ENCODE data around the gene SPARC.

SPARC gene

DNA sequence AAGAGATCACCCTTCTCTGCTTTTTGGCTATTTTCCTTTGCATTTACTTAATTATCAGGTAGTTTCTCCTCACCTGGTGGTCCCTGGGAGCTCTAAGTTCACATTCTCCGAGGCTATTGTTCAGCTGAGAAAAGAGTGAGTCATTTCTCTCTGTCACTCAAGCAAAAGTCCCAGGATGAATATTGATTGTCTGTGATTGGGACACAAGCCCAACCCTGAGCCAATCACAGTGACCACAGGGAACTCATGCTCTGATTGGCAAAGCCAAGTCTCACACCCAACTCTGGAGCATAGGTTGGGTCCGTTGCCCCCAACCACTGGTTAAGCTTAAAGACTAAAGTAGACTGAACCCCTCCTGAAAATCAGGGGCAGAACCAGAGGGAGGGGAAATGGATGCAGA is 67.8 kb downstream of the SPARC start:
- DNase-seq = no peak

DNA sequence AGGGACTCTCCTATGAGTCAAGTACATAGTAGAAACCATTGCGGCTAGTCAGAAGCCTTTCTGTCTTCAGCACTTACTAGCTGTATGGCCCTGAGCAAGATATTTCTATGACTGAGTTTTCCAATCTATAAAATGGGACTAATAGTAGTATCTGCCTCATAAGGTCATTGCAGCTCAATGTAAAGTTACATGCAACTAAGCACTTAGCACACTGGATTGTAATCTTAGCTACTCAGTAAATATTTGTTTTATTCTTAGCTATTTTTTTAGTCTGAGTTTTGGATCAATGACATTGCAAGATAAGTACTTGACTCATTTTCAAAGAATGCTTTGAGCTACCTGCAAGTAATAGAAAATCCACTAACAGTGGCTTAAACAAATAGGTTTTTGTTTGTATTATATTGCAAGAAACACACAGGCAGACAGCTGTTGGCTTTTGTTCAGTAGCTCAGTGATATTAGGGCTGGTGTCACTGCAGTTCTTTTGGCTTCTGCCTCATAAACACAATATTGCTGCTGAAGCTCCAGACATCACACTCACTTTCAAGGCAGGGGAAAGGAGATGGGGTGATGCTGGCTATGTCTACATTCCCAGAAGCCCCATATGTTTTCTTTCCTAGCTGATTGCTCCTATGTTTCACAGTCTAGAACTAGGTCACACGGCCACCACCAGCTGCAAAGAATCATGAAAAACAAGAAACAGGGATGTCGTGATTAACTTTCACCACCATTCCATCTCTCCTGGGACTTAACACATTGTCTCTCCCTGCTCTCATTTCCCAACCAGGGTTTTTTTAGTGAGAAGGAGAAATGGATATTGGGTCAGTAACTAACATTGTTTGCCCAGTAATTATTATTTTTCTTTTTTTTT is 68.6 kb downstream of the SPARC start:
- DNase-seq = peak; percentile 38

DNA sequence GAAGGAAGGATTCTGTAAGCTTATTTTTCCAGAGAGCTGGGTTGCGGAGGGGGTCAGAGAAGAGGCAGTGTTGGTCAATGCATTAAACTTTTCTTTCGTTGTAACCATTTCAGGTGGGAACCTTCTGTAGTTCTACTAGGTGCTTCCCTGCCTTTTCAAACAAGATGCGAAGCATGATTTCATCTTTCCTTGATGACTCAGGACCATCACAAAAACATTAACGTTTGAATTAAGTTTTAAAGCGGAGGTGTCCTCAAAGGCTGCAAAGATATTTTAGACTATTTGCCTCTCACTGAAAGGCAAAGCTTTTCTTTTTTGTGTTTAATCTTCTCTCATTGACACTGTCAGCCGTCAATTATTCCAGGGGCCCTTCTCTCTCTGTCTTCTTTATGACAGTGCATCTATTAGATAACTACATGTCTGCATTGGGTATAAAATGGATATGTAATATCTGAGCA is 69.3 kb downstream of the SPARC start:
- DNase-seq = no peak

DNA sequence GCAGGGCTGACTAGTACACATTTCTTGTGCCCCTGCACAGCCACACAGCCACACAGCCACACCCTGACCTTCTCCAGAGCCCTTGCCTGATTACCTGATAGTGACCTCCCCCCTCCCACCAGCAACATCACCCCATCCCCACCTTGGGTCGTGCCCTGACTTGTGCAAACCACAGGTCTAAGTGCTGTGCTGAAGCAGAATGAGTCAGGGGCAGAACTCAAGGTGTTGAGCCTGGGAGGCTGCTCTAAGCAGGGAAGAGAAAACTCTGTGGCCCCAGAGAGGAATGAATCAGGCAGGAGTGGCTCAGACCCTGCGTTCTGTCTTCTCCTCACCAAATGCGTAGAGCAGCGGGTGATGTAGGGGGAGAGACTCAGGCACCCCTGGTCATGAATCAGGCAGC is 71.3 kb downstream of the SPARC start:
- no peak for DNase-seq

DNA sequence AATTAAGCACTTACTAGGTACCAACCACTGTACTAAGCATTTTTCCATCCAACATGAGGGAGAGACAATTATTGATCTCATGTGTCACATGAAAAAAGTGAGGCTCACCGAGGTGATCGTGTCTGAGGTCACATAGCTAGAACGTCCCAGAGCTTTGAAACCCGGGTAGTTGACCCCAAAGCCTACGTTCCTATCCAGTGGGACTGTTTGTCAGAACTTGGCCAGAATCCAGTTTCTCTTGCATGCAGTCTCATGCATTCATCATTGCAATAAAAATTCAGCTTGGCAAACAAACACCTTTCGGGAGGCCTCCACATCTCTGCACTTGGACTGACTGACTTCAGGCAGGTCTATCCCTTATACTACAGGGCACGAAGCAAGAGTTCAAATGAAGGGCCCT is 72.2 kb downstream of the SPARC start:
- no peak for DNase-seq

DNA sequence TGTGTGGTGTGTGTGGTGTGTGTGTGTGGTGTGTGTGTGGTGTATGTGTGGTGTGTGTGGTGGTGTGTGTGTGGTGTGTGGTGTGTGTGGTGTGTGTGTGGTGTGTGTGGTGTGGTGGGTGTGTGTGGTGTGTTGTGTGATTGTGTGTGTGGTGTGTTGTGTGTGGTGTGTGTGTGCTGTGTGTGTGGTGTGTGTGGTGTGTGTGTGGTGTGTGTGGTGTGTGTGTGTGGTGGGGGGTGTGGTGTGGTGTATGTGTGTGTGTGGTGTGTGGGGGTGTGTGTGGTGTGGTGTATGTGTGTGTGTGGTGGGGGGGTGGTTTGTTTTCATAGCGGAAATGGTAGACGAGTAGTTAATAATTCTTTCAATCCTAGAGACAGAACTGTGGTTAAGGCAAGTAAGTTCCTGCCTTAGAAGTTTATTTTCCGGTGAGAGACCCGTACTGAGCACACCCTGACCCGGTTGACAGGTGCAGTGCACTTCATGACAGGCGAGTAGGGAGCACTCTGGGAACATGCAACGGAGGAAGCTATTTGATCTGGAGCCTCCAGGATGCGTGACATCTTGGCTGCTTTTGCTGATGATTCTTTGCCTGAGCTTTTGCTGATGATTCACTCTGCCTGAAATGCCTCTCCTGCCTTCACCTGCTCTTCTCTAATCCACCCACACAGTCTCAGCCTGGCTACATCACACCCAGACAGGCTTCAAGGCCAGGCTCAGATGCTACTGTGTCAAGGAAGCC is 73.9 kb downstream of the SPARC start:
- DNase-seq = no peak

DNA sequence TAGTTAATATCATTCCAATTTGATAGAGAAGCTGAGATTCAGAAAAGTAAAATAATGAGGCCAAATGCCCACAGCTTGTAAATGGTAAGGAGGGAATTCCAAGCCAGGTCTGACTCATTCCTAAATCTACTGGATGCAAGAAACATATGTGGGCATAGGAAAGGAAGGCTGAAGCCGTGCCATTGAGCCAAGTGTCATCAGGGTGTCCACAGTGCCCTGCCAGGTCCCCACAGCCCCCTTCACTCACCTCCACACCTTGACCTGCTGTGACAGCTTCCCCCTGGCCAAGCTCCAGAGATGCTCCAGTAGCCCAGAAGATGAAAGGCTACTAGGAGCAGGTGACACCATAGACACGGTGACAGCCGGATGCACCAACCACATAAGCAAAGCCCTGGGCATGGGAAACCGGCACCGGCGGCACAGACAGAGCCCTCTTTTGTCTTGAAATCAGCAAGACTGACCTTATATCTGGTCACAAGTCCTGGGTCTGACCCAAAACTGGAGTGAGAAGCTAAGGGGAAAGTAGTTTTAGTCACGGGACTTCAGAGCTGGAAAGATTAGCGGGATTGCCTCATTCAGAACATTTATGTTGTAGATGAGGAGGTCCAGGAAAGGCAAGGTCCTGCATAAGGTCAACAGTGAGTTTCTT is 75.5 kb downstream of the SPARC start:
- DNase-seq = no peak
